ENCODE results near the gene ZNF697. TPM values are rescaled to one million over a fixed set of nuclear protein-coding genes. Genes with fewer than 3 reads are reported as not detected.

The ZNF697 gene
- total RNA-seq, 1 experiment from 2014 or later: 4.8 TPM

- BruUV-seq (replicated peaks): no TSS peak
- no peak for DNase-seq (ENCODE audit: low spot score)
- Histone ChIP-seq H3K4me1 (ENCODE audit: insufficient read depth, low read length, poor library complexity, severe bottlenecking) (no peaks in the 10 kb centered on the region), H3K27me3 (replicated peaks; ENCODE audit: insufficient read depth, low read depth, low read length, poor library complexity) (no peaks in the 10 kb centered on the region), H3K27ac (ENCODE audit: low read depth, low read length, poor library complexity, severe bottlenecking) (no peak overlapping the region), H3K4me3 (ENCODE audit: low read depth, low read length, poor library complexity, severe bottlenecking) (no peak overlapping the region), H3K36me3 (ENCODE audit: insufficient read depth, low read length, poor library complexity, severe bottlenecking) (no peaks in the 10 kb centered on the region), H3K9me3 (ENCODE audit: low read depth, low read length, poor library complexity, severe bottlenecking) (no peaks in the 10 kb centered on the region)
- ChIA-PET CTCF (no interaction called here), POLR2A (ENCODE audit: low non-redundant PET) (no interaction called here)
- TF ChIP-seq CTCF (conservative IDR thresholded peaks at IDR 0.05; ENCODE audit: low read depth, low read length) (no peak), EZH2 (IDR thresholded peaks at IDR 0.05; ENCODE audit: borderline replicate concordance, low read depth, low read length, poor library complexity, severe bottlenecking) (no peak)
- intact Hi-C loops (cut with micrococcal nuclease; ENCODE audit: unreplicated experiment): no loop called here
Measured at GRCh38 chr1:119602169-119602568, 45.9 kb downstream of the ZNF697 start.

GRCh38 chr1:119600976-119601375, 47.1 kb downstream of the ZNF697 start:
- intact Hi-C loops (cut with micrococcal nuclease; ENCODE audit: unreplicated experiment): no loop called here
- ChIA-PET POLR2A (ENCODE audit: low non-redundant PET) (no interaction called here), CTCF (no interaction called here)
- BruUV-seq (replicated peaks): no TSS peak
- no peak overlapping the region for H3K27ac ChIP-seq (ENCODE audit: low read depth, low read length, poor library complexity, severe bottlenecking)
- no peak for TF ChIP-seq EZH2 (IDR thresholded peaks at IDR 0.05; ENCODE audit: borderline replicate concordance, low read depth, low read length, poor library complexity, severe bottlenecking)
- no peak for TF ChIP-seq CTCF (conservative IDR thresholded peaks at IDR 0.05; ENCODE audit: low read depth, low read length)
- H3K4me1 ChIP-seq (ENCODE audit: insufficient read depth, low read length, poor library complexity, severe bottlenecking): no peaks in the 10 kb centered on the region
- H3K9me3 ChIP-seq (ENCODE audit: low read depth, low read length, poor library complexity, severe bottlenecking): no peaks in the 10 kb centered on the region
- H3K36me3 ChIP-seq (ENCODE audit: insufficient read depth, low read length, poor library complexity, severe bottlenecking): no peaks in the 10 kb centered on the region
- H3K4me3 ChIP-seq (ENCODE audit: low read depth, low read length, poor library complexity, severe bottlenecking): no peak overlapping the region
- H3K27me3 ChIP-seq (replicated peaks; ENCODE audit: insufficient read depth, low read depth, low read length, poor library complexity): no peaks in the 10 kb centered on the region
- no peak for DNase-seq (ENCODE audit: low spot score)

GRCh38 chr1:119600561-119600960, 47.5 kb downstream of the ZNF697 start:
- ChIA-PET POLR2A (ENCODE audit: low non-redundant PET) (no interaction called here), CTCF (no interaction called here)
- no peak overlapping the region for H3K4me3 ChIP-seq (ENCODE audit: low read depth, low read length, poor library complexity, severe bottlenecking)
- no peaks in the 10 kb centered on the region for H3K36me3 ChIP-seq (ENCODE audit: insufficient read depth, low read length, poor library complexity, severe bottlenecking)
- no peaks in the 10 kb centered on the region for H3K4me1 ChIP-seq (ENCODE audit: insufficient read depth, low read length, poor library complexity, severe bottlenecking)
- H3K9me3 ChIP-seq (ENCODE audit: low read depth, low read length, poor library complexity, severe bottlenecking): no peaks in the 10 kb centered on the region
- TF ChIP-seq CTCF (conservative IDR thresholded peaks at IDR 0.05; ENCODE audit: low read depth, low read length) (no peak), EZH2 (IDR thresholded peaks at IDR 0.05; ENCODE audit: borderline replicate concordance, low read depth, low read length, poor library complexity, severe bottlenecking) (no peak)
- BruUV-seq (replicated peaks): no TSS peak
- intact Hi-C loops (cut with micrococcal nuclease; ENCODE audit: unreplicated experiment): no loop called here
- no peaks in the 10 kb centered on the region for H3K27me3 ChIP-seq (replicated peaks; ENCODE audit: insufficient read depth, low read depth, low read length, poor library complexity)
- H3K27ac ChIP-seq (ENCODE audit: low read depth, low read length, poor library complexity, severe bottlenecking): no peak overlapping the region
- DNase-seq (ENCODE audit: low spot score): no peak

All from A673 (cell line).